GM18507 (cell line): Measurements from ENCODE around the gene NES.

Experiments
- DNase-seq: peaks from one replicate; pipeline ENCODE4 v3.0.0; 2011; ENCODE audit warnings: low read depth; ENCODE audit not compliant: insufficient read length; ENCODE audit errors: extremely low spot score
- FAIRE-seq: peaks from 2 replicates; lab custom pipeline; 2011; peaks lifted over from hg19 to GRCh38; lab: Jason Lieb, UNC

The NES gene

DNA sequence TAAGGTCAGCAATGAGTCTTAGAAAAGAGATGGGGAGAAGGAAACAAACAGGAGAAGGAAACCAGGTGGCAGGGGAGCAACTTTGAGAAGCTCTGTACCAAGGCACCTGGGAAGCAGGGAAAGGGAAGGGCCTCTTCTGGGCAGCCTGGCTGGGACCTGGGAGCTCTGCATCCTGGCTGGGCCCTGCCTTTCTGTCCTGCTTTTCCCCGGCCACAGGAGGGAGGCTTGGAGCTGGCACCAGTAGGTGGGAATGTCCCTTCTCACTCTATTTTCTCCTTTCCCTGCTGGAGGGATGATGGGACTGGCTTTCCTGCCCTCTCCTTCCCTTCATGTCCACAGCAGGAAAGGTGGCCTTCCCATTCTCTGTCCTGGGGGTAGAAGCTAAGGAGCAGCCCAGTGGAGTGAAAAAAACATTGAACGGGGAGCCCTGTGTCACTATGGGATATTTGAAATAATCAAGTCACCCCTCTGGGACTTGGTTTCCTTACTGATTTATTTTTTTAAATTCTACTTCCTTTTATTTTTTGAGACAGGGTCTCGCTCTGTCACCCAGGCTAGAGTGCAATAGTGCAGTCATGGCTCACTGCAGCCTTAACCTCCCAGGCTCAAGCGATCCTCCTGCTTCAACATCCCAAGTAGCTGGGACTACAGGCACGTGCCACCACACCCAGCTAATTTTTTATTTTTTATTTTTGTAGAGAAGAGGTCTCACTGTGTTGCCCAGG is 5.1 kb upstream of the NES start:
- DNase-seq (no peak), FAIRE-seq (no peak)

DNA sequence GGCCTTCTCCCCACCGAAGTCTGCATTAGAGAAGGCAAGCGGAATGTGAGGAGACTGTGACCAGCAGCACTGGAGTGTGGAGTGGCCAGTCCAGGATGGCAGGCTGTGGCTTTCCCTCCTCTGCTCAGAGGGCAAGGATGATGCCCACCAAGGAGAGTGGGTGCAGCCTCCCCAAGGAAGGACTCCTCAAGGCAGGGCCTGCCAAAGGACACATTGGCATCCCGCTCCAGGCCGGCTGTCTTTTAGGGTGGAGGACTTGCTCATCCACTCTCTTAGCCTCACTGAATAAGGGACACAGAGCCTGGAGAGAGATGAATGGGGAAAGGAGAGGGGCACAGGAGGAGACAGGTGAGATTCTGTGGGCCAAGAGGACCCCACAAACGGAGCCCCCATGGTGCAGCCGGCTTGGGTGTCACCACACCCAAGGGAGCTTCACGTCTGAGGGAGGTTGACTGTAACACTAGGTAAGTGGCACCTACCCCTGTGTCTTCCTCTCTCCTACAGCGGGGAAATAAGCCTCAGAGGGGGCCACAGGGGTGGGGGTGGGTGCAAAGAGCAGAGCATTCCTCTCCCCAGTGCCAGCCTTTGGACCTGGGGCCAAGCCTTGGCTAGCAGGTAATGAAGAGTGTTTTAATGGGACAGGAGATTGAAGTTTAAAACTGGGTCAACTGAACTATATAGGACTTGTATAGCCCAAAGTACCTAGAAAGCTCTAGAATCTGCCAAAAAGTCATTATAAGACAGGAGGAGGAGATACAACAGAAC is 4.2 kb upstream of the NES start:
- DNase-seq = no peak
- no peak for FAIRE-seq

DNA sequence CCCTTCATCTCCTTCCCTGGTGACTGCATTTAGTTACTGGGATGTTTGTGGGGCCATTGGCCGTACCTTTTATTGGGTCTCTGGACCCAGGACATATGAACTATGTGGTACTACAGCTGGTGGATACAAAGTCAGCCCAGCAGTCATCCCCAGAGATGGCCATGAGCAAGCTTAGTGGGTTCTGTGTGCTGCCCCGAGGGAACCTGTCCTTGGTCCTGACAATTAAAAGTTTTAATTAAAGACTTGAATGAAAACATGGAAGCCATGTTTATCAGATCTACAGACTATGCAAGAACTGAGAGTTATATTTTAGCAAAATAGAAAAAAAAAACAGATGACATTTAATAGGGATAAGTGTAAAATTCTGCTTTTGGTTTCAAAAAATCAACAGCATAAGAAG is 2.8 kb upstream of the NES start:
- DNase-seq (no peak), FAIRE-seq (no peak)

DNA sequence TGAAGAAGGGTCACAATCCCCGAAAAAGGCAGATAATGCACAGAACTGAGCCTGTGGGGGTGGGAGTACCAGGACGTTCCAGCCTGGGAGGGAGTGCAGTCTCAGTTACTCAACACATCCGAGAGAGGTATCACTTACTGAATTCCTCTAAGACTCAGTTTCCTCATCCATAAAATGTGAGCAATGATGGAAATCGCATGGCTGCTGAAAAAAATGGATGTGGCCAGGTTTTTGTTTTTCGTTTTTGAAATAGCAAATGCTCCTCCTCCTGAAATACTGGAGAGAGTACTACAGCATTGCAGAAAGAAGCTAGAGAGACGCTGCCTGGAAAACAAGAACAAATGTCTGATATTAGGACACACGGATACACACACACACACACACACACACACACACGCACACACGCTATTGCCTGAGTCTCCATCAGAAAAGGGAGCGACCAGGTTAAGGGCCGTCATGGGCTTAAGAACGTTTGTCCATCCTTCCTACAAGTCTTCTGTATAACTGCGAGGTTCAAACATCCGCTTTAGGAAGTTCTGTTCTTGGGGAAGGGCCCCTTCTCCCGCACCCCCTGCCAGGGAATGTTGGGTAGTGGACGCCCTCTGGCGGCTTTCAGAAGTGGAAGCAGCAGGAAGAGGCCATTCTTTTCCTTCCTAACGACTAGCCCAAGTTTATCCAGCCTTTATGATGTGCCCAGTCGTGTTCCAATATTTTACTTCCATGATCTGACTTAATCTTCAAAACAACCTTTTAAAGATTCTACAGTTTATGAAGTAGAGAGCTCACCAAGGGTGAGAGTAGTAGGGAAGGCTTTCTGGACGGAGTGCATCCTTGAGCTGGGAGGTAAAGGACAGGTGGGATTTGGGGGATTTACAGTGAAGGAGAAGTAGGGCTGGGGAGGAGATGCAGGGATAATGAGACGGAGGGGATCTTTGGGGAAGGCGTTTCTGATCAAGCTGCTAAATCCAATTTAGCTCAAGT is 699 bp upstream of the NES start:
- peak; percentile 78 for FAIRE-seq
- DNase-seq = peak; percentile 32

DNA sequence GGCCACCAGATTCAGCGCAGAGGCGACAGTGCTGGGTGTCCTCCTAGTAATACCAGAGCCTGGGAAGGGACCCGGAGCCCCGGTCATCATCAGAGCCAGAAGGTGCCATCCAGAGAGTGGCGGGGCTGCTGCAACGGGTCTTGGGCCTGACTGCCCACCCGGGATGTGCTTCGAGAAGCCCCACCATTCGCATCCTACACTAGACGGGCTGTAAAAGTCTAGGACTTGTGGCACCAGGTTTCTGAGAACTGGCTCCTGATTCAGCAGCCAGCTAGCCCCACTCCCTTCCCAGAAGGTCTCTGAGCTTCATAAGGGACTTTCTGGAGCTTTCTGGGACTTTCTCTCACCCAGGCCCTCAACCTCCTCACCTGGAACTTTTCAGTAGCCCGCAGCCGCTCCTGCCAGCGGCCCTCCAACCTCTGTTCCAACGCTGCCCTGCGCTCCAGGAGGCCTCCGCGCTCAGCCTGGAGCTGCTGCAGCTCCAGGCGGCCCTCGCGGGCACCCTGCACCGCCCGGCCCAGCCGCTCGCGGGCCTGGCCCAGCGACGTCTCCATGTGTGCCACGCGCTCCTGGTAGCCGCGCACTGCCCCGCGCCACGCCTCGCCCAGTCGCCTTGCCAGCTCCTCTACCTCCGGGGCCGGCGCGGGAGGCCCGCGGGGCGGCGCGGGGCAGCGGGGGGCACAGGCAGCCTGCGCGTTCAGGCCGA is 940 bp downstream of the NES start:
- FAIRE-seq (no peak), DNase-seq (no peak)

DNA sequence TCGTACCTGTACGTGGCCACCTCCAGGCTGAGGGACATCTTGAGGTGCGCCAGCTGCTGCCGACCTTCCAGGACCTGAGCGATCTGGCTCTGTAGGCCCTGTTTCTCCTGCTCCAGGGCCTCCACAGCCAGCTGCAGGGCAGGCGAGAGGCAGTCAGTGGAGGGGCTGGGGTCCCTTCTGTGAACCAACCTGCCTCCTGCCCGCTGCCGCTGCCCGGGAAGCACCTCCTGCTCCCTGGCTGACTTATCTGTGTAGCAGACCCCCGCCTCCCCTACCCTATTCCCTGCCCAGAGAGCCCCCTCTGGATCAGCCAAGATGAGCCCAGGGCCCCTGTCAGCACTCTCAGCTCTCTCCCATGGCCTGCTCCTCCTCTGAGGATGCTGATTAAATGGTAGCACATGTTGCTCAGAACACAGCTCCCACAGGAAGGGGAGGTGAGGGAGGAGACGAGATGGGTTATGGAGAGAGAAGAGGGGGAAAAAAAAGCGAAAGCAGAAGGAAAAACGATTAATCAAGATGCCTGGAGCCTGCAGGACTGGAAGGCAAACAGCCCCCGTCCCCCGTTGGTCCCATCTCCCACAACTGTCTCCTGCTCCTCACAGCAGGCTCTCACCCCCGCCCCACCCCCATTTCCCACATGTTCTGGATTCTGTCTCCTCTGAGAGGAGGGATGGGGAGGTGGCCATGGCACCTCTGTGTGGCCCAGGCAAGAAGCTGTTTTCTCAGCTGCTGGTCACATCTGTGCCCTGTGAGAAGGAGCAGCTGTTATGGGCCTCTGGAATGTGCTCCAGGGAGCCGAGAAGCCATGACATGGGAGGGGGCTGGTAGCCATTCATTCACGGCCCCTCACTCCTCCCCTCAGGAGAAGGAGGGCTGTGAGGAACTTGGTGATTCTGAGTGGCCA is 1.7 kb downstream of the NES start:
- FAIRE-seq (no peak), DNase-seq (no peak)

DNA sequence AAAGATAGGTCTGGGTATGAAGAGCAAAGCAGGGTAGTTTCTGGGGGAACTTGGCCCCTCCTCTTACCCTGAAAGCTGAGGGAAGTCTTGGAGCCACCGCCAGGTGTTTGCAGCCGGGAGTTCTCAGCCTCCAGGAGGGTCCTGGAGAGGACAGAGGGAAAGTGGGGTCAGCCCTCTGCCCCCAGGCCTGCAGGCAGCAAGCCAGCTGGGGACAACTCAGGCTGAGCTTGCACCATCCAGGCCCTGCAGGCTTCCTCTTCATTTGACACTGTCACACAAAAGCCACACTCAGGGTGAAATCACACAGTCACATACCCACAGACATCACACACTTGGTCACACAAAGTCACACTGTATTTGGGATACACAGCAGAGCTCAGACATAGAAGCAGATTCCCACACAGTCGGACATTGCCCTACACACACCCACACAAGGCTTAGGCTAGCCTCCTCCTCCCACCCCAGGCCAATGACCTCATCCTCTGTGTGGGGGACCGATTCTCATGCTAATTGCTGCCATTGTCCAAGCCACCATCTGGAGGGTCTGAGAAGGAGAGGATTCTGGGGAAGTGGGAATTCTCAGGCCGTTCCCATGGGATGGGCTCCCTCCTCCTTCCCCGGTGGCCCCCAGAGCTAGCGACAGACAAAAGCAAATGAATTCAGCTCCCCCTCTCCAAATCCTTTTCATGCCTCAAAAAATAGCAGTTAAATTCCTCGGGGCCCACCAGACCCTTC is 3.7 kb downstream of the NES start:
- no peak for FAIRE-seq

DNA sequence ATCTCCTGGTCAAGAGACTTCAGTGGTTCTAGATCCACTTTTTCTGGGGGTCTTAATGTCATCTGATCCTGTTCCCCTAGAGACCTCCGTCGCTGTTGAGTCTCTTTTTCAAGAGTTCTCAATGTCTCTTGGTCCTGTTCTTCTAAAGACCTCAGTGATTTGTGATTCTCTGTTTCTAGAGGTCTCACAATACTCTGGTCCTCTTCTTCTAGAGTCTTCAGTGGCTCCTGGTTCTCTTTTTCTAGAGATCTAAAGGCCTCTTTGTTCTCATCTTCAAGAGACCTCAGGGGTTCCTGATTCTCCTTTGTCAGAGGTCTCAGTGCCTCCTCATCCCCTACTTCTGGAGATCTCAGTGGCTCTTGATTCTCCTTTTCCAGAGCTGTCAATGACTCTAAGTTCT is 5.4 kb downstream of the NES start:
- no peak for DNase-seq
- FAIRE-seq = no peak

More for the DNA sequence above, 3.7 kb downstream of the NES start:
- no peak for DNase-seq

DNA sequence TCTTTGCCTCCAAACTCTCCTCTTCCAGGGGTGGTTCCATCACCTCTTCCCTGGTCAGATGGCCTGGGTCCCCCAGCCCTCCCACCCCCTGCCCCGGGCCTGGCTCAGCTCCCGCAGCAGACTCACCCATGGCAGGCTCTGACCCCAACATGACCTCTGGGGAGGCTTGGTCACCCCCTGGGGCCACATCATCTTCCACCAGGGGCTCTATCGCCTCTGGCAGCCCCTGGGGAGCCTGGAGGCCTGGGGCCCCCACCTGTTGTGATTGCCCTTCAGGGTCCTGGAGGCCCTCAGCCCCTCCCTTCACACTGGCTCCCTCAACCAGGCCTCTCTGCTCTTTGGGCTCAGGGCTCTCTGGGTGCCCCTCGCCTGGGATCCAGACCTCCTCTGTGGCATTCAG is 6.4 kb downstream of the NES start:
- DNase-seq (no peak), FAIRE-seq (no peak)

DNA sequence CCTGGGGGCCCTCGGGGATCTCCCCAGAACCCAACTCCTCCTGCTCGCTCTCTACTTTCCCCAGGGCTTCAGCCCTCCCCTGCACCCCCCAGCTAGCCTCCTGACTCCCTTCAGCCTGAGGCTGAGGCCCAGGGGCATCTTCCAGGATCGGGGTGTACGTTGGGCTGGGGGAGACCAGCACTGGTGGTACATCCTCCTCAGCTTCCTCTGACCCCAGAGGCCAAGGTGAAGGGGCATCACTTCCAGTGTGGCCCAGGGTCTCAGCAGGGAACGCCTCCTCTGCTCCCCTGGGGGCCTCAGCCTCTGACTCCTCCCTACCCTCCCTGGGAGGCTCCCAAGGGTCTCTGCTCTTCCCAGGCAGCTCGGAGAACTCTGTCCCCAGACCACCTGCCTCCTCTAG is 6.8 kb downstream of the NES start:
- no peak for FAIRE-seq
- no peak for DNase-seq

DNA sequence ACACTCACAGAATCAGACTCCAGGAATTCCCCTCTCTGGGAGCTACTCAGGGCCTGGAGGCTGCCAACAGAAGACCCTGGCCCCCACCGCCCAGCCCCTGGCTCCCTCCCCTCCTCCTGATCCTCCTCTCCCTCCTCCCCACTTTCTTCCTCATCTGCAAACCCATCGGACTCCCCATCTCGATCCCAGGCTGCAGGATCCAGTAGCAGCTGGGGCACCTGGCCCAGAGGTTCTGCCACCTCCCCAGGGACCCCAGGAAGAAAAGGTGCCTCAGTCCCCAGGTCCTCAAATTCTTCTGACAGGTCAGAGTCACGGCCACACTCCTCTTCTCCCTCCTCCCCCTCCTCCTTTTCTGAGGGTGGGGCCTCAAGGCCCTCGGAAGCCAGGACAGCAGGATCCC is 7.4 kb downstream of the NES start:
- no peak for FAIRE-seq
- DNase-seq = no peak

DNA sequence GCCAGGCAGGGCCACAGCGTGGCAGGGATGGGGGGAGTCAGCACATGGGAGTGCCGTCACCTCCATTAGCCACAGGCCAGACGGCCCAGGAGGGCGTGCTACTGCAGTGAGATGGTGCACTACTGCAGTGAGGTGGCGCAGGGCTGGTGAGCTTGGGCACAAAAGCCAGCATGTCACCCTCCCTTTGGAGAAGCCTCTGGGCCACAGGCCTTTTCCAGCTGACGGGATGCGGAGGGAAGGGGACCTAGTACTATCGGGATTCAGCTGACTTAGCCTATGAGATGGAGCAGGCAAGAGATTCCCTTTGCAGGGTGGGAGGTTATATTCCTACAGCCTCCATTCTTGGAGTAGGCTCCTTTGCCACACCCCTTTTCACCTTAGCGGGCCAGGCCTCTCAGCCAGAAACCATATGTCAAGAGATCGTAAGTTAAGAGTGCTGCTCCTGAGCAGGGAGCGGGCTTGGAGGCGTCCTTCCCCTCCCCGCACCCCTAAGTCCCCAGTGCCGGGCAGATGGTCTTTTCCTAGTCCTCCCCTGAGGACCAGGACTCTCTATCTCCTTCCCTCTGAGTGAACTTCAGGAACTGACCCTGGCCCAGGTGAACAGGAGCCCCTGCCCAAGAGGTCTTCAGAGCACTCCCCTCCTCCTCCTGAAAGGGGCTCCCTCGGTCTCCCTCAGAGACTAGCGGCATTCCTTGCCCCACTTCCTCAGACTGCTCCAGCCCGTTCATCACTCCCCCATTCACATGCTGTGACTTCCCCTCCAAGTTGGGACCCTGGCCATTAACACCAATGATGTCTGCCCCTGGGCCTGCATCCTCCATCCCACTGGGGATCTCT is 8.2 kb downstream of the NES start:
- FAIRE-seq (no peak), DNase-seq (no peak)

DNA sequence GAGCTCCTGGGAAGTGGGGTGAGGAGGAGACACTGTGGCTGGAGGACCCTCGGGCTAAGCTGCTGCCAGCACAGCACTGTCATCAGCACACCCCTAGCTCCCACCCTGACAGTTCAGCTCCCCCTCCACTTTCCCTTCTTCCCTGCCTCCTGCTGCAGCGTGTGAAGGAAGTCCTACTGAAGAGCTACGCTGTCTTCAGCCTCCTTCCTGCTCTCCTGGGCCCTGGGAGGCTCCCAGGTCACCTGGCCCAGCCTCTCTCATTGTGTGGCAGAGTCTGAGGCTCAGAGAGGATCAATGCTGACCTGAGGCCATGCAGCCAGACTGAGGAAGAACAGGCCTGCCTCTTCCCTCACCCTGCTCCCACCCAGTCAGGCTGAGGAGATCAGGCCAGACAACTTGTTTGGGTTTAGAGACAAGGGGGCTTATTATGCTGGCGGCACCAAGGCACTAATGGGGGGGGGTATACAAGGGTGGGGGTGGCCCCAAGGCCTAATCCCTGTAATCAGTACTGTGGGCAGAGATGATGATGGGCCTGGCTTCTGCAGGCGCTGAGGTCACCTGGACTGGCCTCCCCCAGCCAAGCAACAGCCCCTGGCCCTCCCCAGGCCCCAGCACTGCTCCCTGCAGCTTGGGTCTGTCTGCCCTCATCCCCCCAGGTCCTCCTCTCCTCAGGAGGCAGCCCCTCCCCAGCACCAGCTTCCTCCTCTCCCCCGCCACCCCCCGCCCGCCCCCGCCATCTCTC is 9.1 kb downstream of the NES start:
- DNase-seq (no peak), FAIRE-seq (no peak)

DNA sequence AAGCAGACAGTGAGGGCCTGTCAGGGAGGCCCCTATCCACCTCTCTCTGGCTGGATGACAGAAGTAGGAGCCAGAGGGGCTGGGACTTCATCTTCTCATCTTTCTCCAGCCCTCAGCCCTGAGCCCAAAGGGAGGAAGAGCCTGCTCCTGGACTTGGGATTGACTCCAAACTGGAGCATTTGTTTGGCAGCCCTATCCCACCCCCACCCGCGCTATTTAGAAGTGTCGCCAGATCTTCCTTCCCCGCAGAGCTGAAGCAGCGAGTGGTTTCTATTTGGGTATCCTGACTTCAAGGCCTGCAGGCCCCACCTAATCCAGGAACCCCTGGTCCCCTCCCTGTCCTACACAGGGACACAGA is 9.6 kb downstream of the NES start:
- FAIRE-seq (no peak), DNase-seq (no peak)

DNA sequence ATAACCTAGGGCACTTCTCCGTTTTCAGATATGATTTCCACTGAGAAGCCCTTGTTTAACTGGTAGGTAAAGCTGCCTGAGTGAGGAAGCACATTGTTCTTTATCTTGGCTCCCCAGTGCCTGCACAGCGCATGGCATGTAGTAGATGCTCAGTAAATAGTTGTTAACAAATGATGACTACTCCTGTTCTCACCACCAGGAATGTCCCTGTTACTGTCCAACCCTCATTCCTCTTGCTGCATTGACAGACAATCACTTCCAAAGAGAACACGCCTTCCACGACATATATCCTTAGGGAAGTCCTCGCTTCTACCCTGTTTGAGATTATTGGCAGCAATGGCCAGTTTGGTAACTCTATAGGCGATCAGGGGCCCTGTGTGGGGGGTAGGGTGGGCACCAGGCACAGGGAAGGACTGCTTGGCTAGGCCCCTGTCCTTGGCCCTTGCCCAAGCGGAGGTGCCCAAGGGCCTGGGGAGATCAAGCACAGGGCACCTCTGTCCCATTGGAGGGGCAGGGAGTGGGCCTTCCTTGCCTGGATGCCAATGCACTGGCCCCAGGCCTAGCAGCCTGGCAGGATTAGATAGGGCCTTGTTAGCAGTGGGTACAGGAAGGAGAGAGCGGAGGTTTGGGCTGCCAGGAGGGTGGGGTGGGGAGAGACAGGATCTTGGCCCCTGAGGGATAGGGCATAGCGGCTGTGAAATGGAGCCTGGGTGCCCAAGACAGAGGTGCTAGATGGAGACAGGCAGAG is 10.2 kb downstream of the NES start:
- DNase-seq (no peak), FAIRE-seq (no peak)

DNA sequence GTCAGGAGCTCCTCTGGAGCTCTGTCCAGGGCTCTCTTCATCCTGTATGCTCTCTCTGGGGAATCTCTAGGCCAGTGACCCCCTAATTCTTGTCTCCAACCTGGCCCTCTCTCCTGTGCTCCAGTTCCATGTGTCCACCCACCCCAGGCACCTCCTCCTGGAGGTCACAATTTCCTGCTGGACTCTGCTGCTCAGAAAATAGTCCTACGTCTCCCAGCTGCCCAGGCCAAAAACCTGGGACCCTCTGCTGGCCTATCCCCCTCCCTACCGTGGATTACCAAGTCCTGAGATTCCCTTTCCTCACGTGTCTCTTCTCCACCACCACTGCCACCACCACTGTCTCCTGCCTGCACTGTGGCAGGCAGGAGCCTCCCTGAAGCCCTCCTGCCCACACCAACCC is 11.7 kb downstream of the NES start:
- DNase-seq = no peak
- no peak for FAIRE-seq
